A549 (cell line): ENCODE results near the gene ZNF585A. TPM values are rescaled to one million over a fixed set of nuclear protein-coding genes. Genes with fewer than 3 reads are reported as not detected.

ENCODE experiments used
- ATAC-seq, 2 experiments: fragments of 200-7000 bp in 1 of 2; fragments of >200 bp in 1 of 2; cut with Nextera tagmentation in 1 of 2; cut with Tn5 transposase in 1 of 2; 3 replicates each; pipeline versions ENCODE4 v1.8.0 to v1.9.1; 2018 to 2020; ENCODE audit warnings: mild to moderate bottlenecking in 1 of 2, moderate library complexity in 1 of 2
- CTCF ChIA-PET: fragments of 300-600 bp; sonication (Branson Sonifier 250); formaldehyde crosslinking; extraction: SDS; loops from one replicate; lab custom pipeline; 2021; ENCODE audit warnings: antibody characterized with exemption, inconsistent platforms; lab: Yijun Ruan, JAX
- POLR2A ChIA-PET: fragments of 350-600 bp; formaldehyde crosslinking; extraction: SDS; loops from one replicate; lab custom pipeline; 2021; ENCODE audit warnings: antibody characterized with exemption, inconsistent platforms; lab: Yijun Ruan, JAX
- DNase-seq, 2 experiments: peaks; one replicate each; pipeline versions ENCODE4 v3.0.0 to v3.0.0-alpha.2; 2011 to 2016; ENCODE audit warnings: low read depth in 1 of 2, low spot score in 1 of 2
- FAIRE-seq: peaks from 2 replicates; lab custom pipeline; 2011; peaks lifted over from hg19 to GRCh38; lab: Jason Lieb, UNC
- H3K27ac ChIP-seq, 2 experiments: fragments of >200 bp; sonication (Bioruptor Twin); formaldehyde crosslinking; 3 replicates each; pipeline ENCODE4 v1.5.1; 2016 to 2017
- H3K4me1 ChIP-seq: fragments of >200 bp; sonication (Bioruptor Twin); formaldehyde crosslinking; 3 replicates; pipeline ENCODE4 v1.6.1; 2016
- H3K4me2 ChIP-seq: fragments of >200 bp; sonication (Bioruptor Twin); formaldehyde crosslinking; 3 replicates; pipeline ENCODE4 v1.6.1; 2016
- H3K4me3 ChIP-seq: fragments of >200 bp; sonication (Bioruptor Twin); formaldehyde crosslinking; 3 replicates; pipeline ENCODE4 v1.5.1; 2016
- H3K9me3 ChIP-seq: fragments of >200 bp; sonication (Bioruptor Twin); formaldehyde crosslinking; 3 replicates; pipeline ENCODE4 v1.6.1; 2016
- CBX8 ChIP-seq: fragments of 200-600 bp; sonication (generic); IDR thresholded peaks from 2 replicates; pipeline ENCODE4 v1.6.1; 2016
- EHMT2 ChIP-seq: fragments of 200-600 bp; sonication (generic); IDR thresholded peaks from 2 replicates; pipeline ENCODE4 v1.6.1; 2016; ENCODE audit warnings: antibody characterized with exemption, low read depth, mild to moderate bottlenecking, moderate library complexity
- FOSL2 ChIP-seq, 2 experiments: fragments of 450-650 bp in 1 of 2; fragments of >200 bp in 1 of 2; sonication (Bioruptor Twin) in 1 of 2; formaldehyde crosslinking; IDR thresholded peaks; 2 replicates each; pipeline versions ENCODE4 v1.5.0 to v1.6.1; 2016 to 2020; ENCODE audit warnings: mild to moderate bottlenecking in 1 of 2, moderate library complexity in 1 of 2
- FOXS1 ChIP-seq: fragments of 250-450 bp; sonication (Bioruptor Pico); IDR thresholded peaks from 2 replicates; pipeline ENCODE4 v1.5.0; 2020; ENCODE audit warnings: mild to moderate bottlenecking, moderate library complexity
- HDAC2 ChIP-seq: fragments of 200-600 bp; sonication (generic); IDR thresholded peaks from 2 replicates; pipeline ENCODE4 v1.6.1; 2016
- JUN ChIP-seq, 2 experiments: fragments of >200 bp; sonication (Bioruptor Twin); formaldehyde crosslinking; IDR thresholded peaks; 2 replicates in 1 of 2; 3 replicates in 1 of 2; pipeline ENCODE4 v1.6.1; 2016 to 2017
- KDM5A ChIP-seq: fragments of 200-600 bp; sonication (generic); IDR thresholded peaks from 2 replicates; pipeline ENCODE4 v1.6.1; 2016; ENCODE audit warnings: antibody characterized with exemption, mild to moderate bottlenecking
- MAFK ChIP-seq: fragments of 450-650 bp; IDR thresholded peaks from 2 replicates; pipeline ENCODE4 v1.6.1; 2014; ENCODE audit not compliant: partially characterized antibody
- MAZ ChIP-seq: fragments of 150-350 bp; IDR thresholded peaks from 2 replicates; pipeline ENCODE4 v1.6.1; 2014; ENCODE audit warnings: antibody characterized with exemption, low read depth, low read length, borderline replicate concordance
- RCOR1 ChIP-seq: fragments of 150-350 bp; IDR thresholded peaks from 2 replicates; pipeline ENCODE4 v1.6.1; 2014; ENCODE audit warnings: antibody characterized with exemption, low read length, low read depth
- SMC3 ChIP-seq: fragments of >200 bp; sonication (Bioruptor Twin); formaldehyde crosslinking; IDR thresholded peaks from 3 replicates; pipeline ENCODE4 v1.6.1; 2018; ENCODE audit warnings: inconsistent platforms
- ZNF302 ChIP-seq: fragments of 250-450 bp; sonication (Bioruptor Pico); IDR thresholded peaks from 2 replicates; pipeline ENCODE4 v1.9.0; 2021; ENCODE audit warnings: inconsistent platforms, mild to moderate bottlenecking, moderate library complexity
- WGBS: methylation state at CpG from one replicate; pipeline ENCODE4 v1.1.6; 2017; ENCODE audit errors: missing lambda C conversion rate; 5-methylcytosine and 5-hydroxymethylcytosine counted together
- polyA plus RNA-seq, 4 experiments: library from polyadenylated mRNA; depleted of rRNA in 3 of 4; stranded (reverse); fragments of >200 nt; fragmentation: RNase III in 1 of 4; extraction: RNeasy Plus Mini Kit Qiagen cat#74134 plus additional on column Dnase treatment in 1 of 4; gene quantifications; 2 replicates in 3 of 4; 3 replicates in 1 of 4; pipeline ENCODE4 v1.2.3, GENCODE V29; 2011 to 2017
- TF ChIP-seq, protein P1 (sequence below): IDR thresholded peaks from 2 replicates; pipeline ENCODE4 v1.6.1; 2012
- TF ChIP-seq, protein P2 (sequence below): fragments of 150-350 bp; IDR thresholded peaks from 2 replicates; pipeline ENCODE4 v1.6.1; 2014; ENCODE audit warnings: low read depth, mild to moderate bottlenecking, low read length

The ZNF585A gene
- polyA plus RNA-seq, 2 of the 4 experiments (the other 2 are of a cell fraction): 4.4 to 14.7 TPM

DNA sequence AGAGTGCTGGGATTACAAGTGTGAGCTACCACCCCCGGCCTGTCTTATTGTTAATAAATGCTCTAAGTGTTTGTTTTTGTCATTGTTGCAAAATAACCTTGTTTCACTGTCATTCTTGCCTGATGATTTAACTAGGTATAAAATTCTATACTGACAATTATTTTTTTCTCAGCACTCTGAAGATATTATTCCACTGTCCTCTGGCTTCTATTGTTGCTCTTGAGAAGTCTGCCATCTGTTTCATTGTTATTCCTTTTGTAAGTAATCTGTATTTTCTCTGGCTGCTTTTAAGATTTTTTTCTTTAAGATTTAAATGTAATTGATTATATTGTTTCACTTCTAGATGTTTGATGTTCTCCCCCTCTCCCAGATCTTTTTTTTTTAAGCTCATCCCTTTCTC lies 76.6 kb downstream of the ZNF585A start:
- DNase-seq (peak in 1 of 2 experiments; percentile 29), FAIRE-seq (peak; percentile 82), ATAC-seq (no peak)
- Histone ChIP-seq H3K27ac (no peak overlapping the region), H3K9me3 (peaks cover 92% of the 10 kb centered on the region), H3K4me2 (no peak overlapping the region), H3K4me1 (no peaks in the 10 kb centered on the region), H3K4me3 (no peak overlapping the region)
- ChIA-PET CTCF (no interaction called here), POLR2A (no interaction called here)
- 43% methylated on average over 1 of the region's 1 CpG for WGBS
- no peak for TF ChIP-seq ZNF302
- TF ChIP-seq MAFK: peak; percentile 27
- TF ChIP-seq EHMT2: no peak
- no peak for TF ChIP-seq KDM5A
- TF ChIP-seq, protein P1, sequence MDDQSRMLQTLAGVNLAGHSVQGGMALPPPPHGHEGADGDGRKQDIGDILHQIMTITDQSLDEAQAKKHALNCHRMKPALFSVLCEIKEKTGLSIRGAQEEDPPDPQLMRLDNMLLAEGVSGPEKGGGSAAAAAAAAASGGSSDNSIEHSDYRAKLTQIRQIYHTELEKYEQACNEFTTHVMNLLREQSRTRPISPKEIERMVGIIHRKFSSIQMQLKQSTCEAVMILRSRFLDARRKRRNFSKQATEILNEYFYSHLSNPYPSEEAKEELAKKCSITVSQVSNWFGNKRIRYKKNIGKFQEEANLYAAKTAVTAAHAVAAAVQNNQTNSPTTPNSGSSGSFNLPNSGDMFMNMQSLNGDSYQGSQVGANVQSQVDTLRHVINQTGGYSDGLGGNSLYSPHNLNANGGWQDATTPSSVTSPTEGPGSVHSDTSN: no peak
- peak; percentile 92 for TF ChIP-seq FOXS1 (CRISPR knock-in tag)
- TF ChIP-seq CBX8: no peak
- TF ChIP-seq, protein P2, sequence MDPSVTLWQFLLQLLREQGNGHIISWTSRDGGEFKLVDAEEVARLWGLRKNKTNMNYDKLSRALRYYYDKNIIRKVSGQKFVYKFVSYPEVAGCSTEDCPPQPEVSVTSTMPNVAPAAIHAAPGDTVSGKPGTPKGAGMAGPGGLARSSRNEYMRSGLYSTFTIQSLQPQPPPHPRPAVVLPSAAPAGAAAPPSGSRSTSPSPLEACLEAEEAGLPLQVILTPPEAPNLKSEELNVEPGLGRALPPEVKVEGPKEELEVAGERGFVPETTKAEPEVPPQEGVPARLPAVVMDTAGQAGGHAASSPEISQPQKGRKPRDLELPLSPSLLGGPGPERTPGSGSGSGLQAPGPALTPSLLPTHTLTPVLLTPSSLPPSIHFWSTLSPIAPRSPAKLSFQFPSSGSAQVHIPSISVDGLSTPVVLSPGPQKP: no peak
- no peak for TF ChIP-seq SMC3
- TF ChIP-seq MAZ: no peak
- TF ChIP-seq HDAC2: no peak
- no peak for TF ChIP-seq JUN (IDR thresholded peaks at IDR 0.05)
- no peak for TF ChIP-seq RCOR1
- no peak for TF ChIP-seq FOSL2 (IDR thresholded peaks at IDR 0.05)
- no peak for TF ChIP-seq FOSL2 (CRISPR knock-in tag; IDR thresholded peaks at IDR 0.05)

Other genes starting within 250 kb of the ZNF585A start
- 8.6 and 9.9 TPM in 2 replicates for gene ZNF420, start 94.3 kb downstream of the ZNF585A start, polyA plus RNA-seq (2011; rRNA removed)
- 5.4 to 6.0 TPM (median 5.9 TPM) in 3 replicates for gene ZNF420, start 94.3 kb downstream of the ZNF585A start, polyA plus RNA-seq (2017; fragmentation: RNase III; extraction: RNeasy Plus Mini Kit Qiagen cat#74134 plus additional on column Dnase treatment)
- 14.1 and 15.1 TPM in 2 replicates for gene ZNF585B, start 37.8 kb upstream of the ZNF585A start, polyA plus RNA-seq (2011; rRNA removed)
- gene ZNF585B, start 37.8 kb upstream of the ZNF585A start, polyA plus RNA-seq (2017; fragmentation: RNase III; extraction: RNeasy Plus Mini Kit Qiagen cat#74134 plus additional on column Dnase treatment): 4.5 to 6.9 TPM (median 5.3 TPM) in 3 replicates
- 13.0 and 13.1 TPM in 2 replicates for gene ZNF383, start 45.5 kb upstream of the ZNF585A start, polyA plus RNA-seq (2011; rRNA removed)
- 6.6 to 6.9 TPM (median 6.6 TPM) in 3 replicates for gene ZNF383, start 45.5 kb upstream of the ZNF585A start, polyA plus RNA-seq (2017; fragmentation: RNase III; extraction: RNeasy Plus Mini Kit Qiagen cat#74134 plus additional on column Dnase treatment)
- gene ZNF527, start 198.4 kb upstream of the ZNF585A start, polyA plus RNA-seq (2011; rRNA removed): 5.3 and 8.2 TPM in 2 replicates
- 4.1 to 4.9 TPM (median 4.4 TPM) in 3 replicates for gene ZNF527, start 198.4 kb upstream of the ZNF585A start, polyA plus RNA-seq (2017; fragmentation: RNase III; extraction: RNeasy Plus Mini Kit Qiagen cat#74134 plus additional on column Dnase treatment)